ENCODE results near the gene OLR1.

The OLR1 gene

DNA sequence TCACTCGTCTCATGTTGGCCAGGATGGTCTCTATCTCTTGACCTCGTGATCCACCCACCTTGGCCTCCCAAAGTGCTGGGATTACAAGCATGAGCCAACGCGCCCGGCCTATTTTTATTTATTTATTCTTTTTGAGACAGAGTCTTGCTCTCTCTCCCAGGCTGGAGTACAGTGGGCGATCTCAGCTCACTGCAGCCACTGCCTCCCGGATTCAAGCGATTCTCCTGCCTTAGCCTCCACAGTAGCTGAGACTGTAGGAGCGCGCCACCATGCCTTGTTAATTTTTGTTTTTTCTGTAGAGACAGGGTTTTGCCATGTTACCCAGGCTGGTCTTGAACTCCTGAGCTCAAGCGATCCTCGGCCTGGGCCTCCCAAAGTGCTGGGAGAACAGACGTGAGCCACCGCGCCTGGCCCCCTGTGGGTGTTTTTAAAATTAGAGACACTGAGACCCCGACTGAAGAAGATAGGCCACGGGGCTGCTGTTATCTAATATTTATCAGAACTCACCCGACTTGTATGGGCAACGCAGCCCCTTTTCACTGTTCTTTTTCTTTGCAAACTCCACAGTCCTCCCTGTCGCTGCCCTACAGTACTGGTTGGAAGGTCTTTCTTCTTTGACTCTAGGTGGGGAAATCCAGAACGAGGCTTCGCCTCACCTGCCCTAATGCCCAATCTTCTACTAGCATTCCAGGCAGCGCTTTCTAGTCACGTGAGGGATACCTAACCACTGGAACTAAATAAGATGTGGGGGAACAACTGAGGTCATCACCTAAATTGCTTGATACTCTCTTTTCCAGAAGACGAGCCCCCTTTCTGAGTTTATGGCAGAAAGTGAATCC, 39.4 kb upstream of the OLR1 start:
- TF ChIP-seq SIN3A (IDR thresholded peaks at IDR 0.05; ENCODE audit: borderline replicate concordance, insufficient read depth, low read length) = no peak
- TF ChIP-seq POLR2AphosphoS5 (IDR thresholded peaks at IDR 0.05; ENCODE audit: low read depth, low read length) = no peak
- no peak for TF ChIP-seq TAF1 (IDR thresholded peaks at IDR 0.05; ENCODE audit: borderline replicate concordance, insufficient read depth, low read length)
- no peak for TF ChIP-seq FOXP2 (optimal IDR thresholded peaks at IDR 0.05; ENCODE audit: borderline replicate concordance, extremely low read depth, extremely low read length, insufficient read depth)
- no peak for TF ChIP-seq REST (IDR thresholded peaks at IDR 0.05; ENCODE audit: insufficient read depth in 1 of 2, low read depth in 2 of 2, low read length in 2 of 2)

DNA sequence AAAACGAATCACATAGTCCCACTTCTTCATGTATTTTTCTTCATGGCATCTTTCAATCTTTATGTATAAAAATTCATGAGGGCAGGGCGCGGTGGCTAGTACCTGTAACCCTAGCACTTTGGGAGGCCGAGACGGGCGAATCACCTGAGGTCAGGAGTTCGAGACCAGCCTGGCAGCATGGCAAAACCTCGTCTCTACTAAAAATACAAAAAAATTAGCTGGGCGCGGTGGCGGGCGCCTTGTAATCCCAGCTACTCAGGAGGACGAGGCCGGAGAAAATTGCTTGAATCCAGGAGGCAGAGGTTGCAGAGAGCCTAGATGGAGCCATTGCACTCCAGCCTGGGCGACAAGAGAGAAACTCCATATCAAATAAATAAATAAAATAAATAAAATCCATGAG, 38.3 kb upstream of the OLR1 start:
- no peak for TF ChIP-seq FOXP2 (optimal IDR thresholded peaks at IDR 0.05; ENCODE audit: borderline replicate concordance, extremely low read depth, extremely low read length, insufficient read depth)
- TF ChIP-seq TAF1 (IDR thresholded peaks at IDR 0.05; ENCODE audit: borderline replicate concordance, insufficient read depth, low read length) = no peak
- TF ChIP-seq POLR2AphosphoS5 (IDR thresholded peaks at IDR 0.05; ENCODE audit: low read depth, low read length) = no peak
- TF ChIP-seq REST (IDR thresholded peaks at IDR 0.05; ENCODE audit: insufficient read depth in 1 of 2, low read depth in 2 of 2, low read length in 2 of 2) = no peak
- no peak for TF ChIP-seq SIN3A (IDR thresholded peaks at IDR 0.05; ENCODE audit: borderline replicate concordance, insufficient read depth, low read length)

DNA sequence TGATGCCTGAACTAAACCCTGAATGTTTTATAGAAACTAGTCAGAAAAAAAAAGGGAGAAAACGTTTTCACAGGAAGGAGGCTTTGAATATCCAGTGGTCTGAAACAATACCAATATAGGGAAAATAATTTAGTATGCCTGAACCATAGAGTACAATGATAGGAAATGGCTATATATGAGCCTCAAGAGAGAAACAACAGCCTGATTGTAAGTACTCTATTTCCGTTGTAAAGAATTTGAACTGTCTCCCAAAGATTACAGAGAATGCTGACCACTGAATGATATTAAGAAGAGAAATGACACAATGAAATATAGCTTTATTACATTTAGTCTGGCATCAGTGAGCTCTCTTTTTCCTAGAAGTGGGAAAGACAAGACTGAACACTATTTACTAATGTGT, 35.2 kb upstream of the OLR1 start:
- no peak for TF ChIP-seq REST (IDR thresholded peaks at IDR 0.05; ENCODE audit: insufficient read depth in 1 of 2, low read depth in 2 of 2, low read length in 2 of 2)
- TF ChIP-seq POLR2AphosphoS5 (IDR thresholded peaks at IDR 0.05; ENCODE audit: low read depth, low read length) = no peak
- TF ChIP-seq TAF1 (IDR thresholded peaks at IDR 0.05; ENCODE audit: borderline replicate concordance, insufficient read depth, low read length) = no peak
- no peak for TF ChIP-seq SIN3A (IDR thresholded peaks at IDR 0.05; ENCODE audit: borderline replicate concordance, insufficient read depth, low read length)
- no peak for TF ChIP-seq FOXP2 (optimal IDR thresholded peaks at IDR 0.05; ENCODE audit: borderline replicate concordance, extremely low read depth, extremely low read length, insufficient read depth)

DNA sequence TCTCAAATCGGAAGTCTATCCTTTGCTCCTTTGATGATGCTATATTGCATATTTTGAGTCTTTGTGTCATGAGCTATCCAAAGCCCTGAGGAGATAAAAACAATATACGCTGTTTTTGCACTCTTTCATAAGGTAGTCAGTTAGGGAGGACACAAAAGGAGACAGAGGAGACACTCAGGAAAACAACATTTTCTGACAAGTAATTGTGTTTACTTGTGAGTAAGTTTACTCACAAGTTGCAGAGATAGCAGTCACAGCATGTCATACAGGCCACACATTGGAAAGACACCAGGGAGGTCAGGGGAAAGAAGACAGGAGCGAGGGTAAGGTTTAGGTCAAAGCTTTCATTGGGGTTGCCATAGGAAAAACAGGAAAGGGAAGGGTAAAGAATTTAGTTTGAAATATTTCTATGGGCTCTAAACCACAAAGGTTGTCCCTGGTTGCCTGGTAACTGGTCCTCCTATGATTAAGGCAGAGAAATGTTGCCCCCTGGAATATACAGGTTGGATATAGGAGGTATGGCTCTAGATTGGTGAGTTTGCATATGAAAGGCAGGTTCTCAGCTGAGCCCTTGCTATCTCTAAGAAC, 33.4 kb upstream of the OLR1 start:
- TF ChIP-seq POLR2AphosphoS5 (IDR thresholded peaks at IDR 0.05; ENCODE audit: low read depth, low read length) = no peak
- no peak for TF ChIP-seq TAF1 (IDR thresholded peaks at IDR 0.05; ENCODE audit: borderline replicate concordance, insufficient read depth, low read length)
- no peak for TF ChIP-seq REST (IDR thresholded peaks at IDR 0.05; ENCODE audit: insufficient read depth in 1 of 2, low read depth in 2 of 2, low read length in 2 of 2)
- no peak for TF ChIP-seq FOXP2 (optimal IDR thresholded peaks at IDR 0.05; ENCODE audit: borderline replicate concordance, extremely low read depth, extremely low read length, insufficient read depth)
- no peak for TF ChIP-seq SIN3A (IDR thresholded peaks at IDR 0.05; ENCODE audit: borderline replicate concordance, insufficient read depth, low read length)

All from PFSK-1 (cell line).